DOHH2 (cell line): ENCODE results near the gene LIMD2.

ENCODE experiments used
- H3F3A ChIP-seq: fragments of 200-600 bp; sonication (generic), shearing (Covaris generic); 2 replicates; pipeline ENCODE4 v1.6.0; 2016; ENCODE audit warnings: antibody characterized with exemption, mild to moderate bottlenecking; ENCODE audit not compliant: control insufficient read depth, insufficient read depth
- H3K27ac ChIP-seq: fragments of 200-600 bp; sonication (generic); 2 replicates; pipeline ENCODE4 v1.5.1; 2014; ENCODE audit warnings: low read depth, mild to moderate bottlenecking, low read length, moderate library complexity
- H3K27me3 ChIP-seq: fragments of 200-600 bp; sonication (generic); 2 replicates; pipeline ENCODE4 v1.6.1; 2014; ENCODE audit warnings: mild to moderate bottlenecking, low read length, mixed read lengths; ENCODE audit not compliant: control insufficient read depth
- H3K36me3 ChIP-seq: fragments of 200-600 bp; sonication (generic); 2 replicates; pipeline ENCODE4 v1.6.1; 2014; ENCODE audit warnings: mild to moderate bottlenecking, low read length, moderate library complexity, mixed read lengths; ENCODE audit not compliant: control insufficient read depth
- H3K4me1 ChIP-seq: fragments of 200-600 bp; sonication (generic); 2 replicates; pipeline ENCODE4 v1.6.1; 2014; ENCODE audit warnings: mild to moderate bottlenecking, low read length, mixed read lengths; ENCODE audit not compliant: control insufficient read depth
- H3K4me2 ChIP-seq: fragments of 200-600 bp; sonication (generic); 2 replicates; pipeline ENCODE4 v1.6.0; 2014; ENCODE audit warnings: mild to moderate bottlenecking, low read length, moderate library complexity
- H3K4me3 ChIP-seq: fragments of 200-600 bp; sonication (generic); 2 replicates; pipeline ENCODE4 v1.5.1; 2014; ENCODE audit warnings: mild to moderate bottlenecking, low read length, mixed read lengths
- H3K79me2 ChIP-seq: fragments of 200-600 bp; sonication (generic); 2 replicates; pipeline ENCODE4 v1.6.1; 2014; ENCODE audit warnings: mild to moderate bottlenecking, low read length, mixed read lengths; ENCODE audit not compliant: control insufficient read depth
- H3K9me2 ChIP-seq: fragments of 200-600 bp; sonication (generic); replicated peaks from 2 replicates; pipeline ENCODE4 v1.6.1; 2014; ENCODE audit warnings: mild to moderate bottlenecking, low read length, mixed read lengths; ENCODE audit not compliant: control insufficient read depth
- H3K9me3 ChIP-seq: fragments of 200-600 bp; sonication (generic); 2 replicates; pipeline ENCODE4 v1.6.1; 2014; ENCODE audit warnings: antibody characterized with exemption, low read length, mixed read lengths; ENCODE audit not compliant: control insufficient read depth, insufficient read depth
- H4K20me1 ChIP-seq: fragments of 200-600 bp; sonication (generic); 2 replicates; pipeline ENCODE4 v1.6.0; 2014; ENCODE audit warnings: low read depth, mild to moderate bottlenecking, antibody characterized with exemption, low read length, moderate library complexity; ENCODE audit not compliant: control insufficient read depth, insufficient read depth
- EZH2phosphoT487 ChIP-seq: fragments of 200-600 bp; sonication (generic); IDR thresholded peaks from 2 replicates; pipeline ENCODE4 v1.6.1; 2017; ENCODE audit warnings: borderline replicate concordance, mild to moderate bottlenecking, antibody characterized with exemption, low read length, moderate library complexity, mixed read lengths
- TF ChIP-seq, protein P1 (sequence below): fragments of 200-600 bp; sonication (generic); IDR thresholded peaks from one replicate; pipeline ENCODE4 v1.5.1; 2014; ENCODE audit warnings: antibody characterized with exemption, mild to moderate bottlenecking, low read depth, low read length; ENCODE audit not compliant: poor library complexity, severe bottlenecking

LIMD2 gene

DNA sequence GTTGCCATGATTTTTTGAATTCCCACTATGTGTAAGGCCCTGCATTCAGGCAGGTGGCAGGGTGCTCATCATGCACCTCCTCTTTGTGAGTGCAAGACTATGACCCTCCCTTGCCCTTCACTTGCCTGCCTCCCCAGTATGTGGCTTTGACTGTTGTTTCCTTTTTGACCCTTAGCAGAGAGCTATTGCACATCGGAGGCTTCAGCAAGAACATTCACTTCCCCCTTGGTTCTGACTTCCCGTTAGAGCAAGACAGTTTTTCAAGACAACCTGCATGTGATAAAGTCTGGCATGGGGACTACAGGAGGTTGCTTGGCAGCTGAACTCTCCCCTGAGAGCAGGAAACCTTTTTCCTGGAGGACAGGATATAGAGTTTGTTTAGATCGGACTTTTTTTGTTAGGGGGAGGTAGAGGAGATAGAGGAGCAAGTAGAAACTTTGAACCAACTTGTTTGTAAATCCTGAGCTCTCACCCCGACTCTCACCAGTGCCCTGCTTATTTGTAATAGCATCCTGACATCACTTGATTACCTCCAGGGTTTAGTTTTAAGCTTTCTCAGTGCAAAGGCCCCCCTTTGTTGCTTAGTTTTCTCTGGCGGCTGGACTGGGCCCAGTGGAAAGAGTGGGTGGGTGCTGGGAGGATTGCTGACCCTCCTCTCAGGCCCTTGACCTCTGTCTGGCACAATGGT, 34.3 kb downstream of the LIMD2 start:
- Histone ChIP-seq H3K27ac (no peak overlapping the region), H3F3A (no peaks in the 10 kb centered on the region)
- TF ChIP-seq EZH2phosphoT487 = no peak
- TF ChIP-seq, protein P1, sequence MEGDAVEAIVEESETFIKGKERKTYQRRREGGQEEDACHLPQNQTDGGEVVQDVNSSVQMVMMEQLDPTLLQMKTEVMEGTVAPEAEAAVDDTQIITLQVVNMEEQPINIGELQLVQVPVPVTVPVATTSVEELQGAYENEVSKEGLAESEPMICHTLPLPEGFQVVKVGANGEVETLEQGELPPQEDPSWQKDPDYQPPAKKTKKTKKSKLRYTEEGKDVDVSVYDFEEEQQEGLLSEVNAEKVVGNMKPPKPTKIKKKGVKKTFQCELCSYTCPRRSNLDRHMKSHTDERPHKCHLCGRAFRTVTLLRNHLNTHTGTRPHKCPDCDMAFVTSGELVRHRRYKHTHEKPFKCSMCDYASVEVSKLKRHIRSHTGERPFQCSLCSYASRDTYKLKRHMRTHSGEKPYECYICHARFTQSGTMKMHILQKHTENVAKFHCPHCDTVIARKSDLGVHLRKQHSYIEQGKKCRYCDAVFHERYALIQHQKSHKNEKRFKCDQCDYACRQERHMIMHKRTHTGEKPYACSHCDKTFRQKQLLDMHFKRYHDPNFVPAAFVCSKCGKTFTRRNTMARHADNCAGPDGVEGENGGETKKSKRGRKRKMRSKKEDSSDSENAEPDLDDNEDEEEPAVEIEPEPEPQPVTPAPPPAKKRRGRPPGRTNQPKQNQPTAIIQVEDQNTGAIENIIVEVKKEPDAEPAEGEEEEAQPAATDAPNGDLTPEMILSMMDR = no peak

DNA sequence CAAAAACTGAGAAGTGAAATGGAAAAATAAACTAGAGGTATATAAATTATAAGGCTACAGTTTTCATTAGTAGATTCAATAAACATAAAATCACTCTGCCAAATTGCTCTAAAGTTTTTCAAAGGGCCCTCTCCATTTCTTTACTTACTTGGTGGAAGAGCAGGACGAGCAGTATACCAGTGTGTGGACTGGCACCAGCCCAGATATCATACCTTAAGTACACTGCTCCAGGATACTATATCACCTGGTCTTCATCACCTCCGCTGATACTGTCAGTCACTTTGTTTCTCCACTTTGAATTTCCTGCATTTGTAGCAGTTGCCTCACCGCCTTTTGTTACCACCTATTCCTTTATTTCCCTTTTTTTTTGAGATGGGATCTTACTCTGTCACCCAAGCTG, 40.1 kb downstream of the LIMD2 start:
- no peak overlapping the region for H3K4me3 ChIP-seq
- H3K79me2 ChIP-seq = no peaks in the 10 kb centered on the region
- H3K27ac ChIP-seq = no peak overlapping the region
- no peak overlapping the region for H3K4me2 ChIP-seq
- no peaks in the 10 kb centered on the region for H4K20me1 ChIP-seq
- no peaks in the 10 kb centered on the region for H3K9me3 ChIP-seq
- no peaks in the 10 kb centered on the region for H3K27me3 ChIP-seq
- no peaks in the 10 kb centered on the region for H3K4me1 ChIP-seq
- peaks cover 14% of the 10 kb centered on the region for H3K36me3 ChIP-seq
- H3K9me2 ChIP-seq = no peaks in the 10 kb centered on the region
- TF ChIP-seq EZH2phosphoT487 = no peak
- TF ChIP-seq, protein P1 = no peak
- no peaks in the 10 kb centered on the region for H3F3A ChIP-seq

More for the DNA sequence above, 34.3 kb downstream of the LIMD2 start:
- H3K9me2 ChIP-seq = no peaks in the 10 kb centered on the region
- H3K4me2 ChIP-seq = no peak overlapping the region
- no peaks in the 10 kb centered on the region for H4K20me1 ChIP-seq
- no peaks in the 10 kb centered on the region for H3K79me2 ChIP-seq
- no peak overlapping the region for H3K4me3 ChIP-seq
- H3K36me3 ChIP-seq = peaks cover 19% of the 10 kb centered on the region
- no peaks in the 10 kb centered on the region for H3K27me3 ChIP-seq
- H3K9me3 ChIP-seq = no peaks in the 10 kb centered on the region
- H3K4me1 ChIP-seq = peaks cover 29% of the 10 kb centered on the region

DNA sequence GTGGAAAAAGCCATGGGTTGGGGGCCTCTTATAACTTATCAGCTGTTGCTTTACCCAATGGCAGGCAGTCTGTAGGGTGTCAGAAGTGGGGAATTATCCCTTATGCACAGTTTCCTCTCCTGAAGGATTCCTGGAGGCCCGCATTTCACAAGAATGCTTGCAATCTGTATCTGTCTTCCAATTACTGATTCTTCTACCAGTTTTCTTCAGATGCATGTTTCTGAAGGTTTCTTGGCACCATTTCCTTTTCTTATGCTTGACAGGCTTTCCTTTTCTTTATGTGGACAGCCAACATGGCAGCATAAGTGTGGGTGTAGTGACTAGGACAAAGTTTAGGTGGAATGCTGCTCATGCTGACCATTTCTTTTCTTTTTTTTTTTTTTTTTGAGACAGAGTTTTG, 41.6 kb downstream of the LIMD2 start:
- H3K9me3 ChIP-seq = no peaks in the 10 kb centered on the region
- H3F3A ChIP-seq = no peaks in the 10 kb centered on the region; the same call in 1 of the 2 replicates
- no peaks in the 10 kb centered on the region for H3K27me3 ChIP-seq
- TF ChIP-seq EZH2phosphoT487 = no peak
- TF ChIP-seq, protein P1 = no peak
- no peaks in the 10 kb centered on the region for H3K4me1 ChIP-seq
- no peak overlapping the region for H3K4me3 ChIP-seq
- no peak overlapping the region for H3K27ac ChIP-seq
- no peaks in the 10 kb centered on the region for H3K79me2 ChIP-seq
- H3K4me2 ChIP-seq = no peak overlapping the region
- peaks cover 20% of the 10 kb centered on the region for H3K36me3 ChIP-seq
- no peaks in the 10 kb centered on the region for H3K9me2 ChIP-seq
- no peaks in the 10 kb centered on the region for H4K20me1 ChIP-seq
